Fibroblast of villous mesenchyme (primary cell): ENCODE measurements around the gene DDX49. TPM values are rescaled to one million over a fixed set of nuclear protein-coding genes. Genes with fewer than 3 reads are reported as not detected.
A peak's percentile ranks its signal among the peaks of the same experiment; 100 is the strongest.
"Not testable (repeated sequence)": the region's sequence is repeated elsewhere in the genome, so short reads cannot be mapped to it uniquely, and the experiment has no call there.

Experiments
- DNase-seq: peaks from one replicate; pipeline ENCODE4 v3.0.0-alpha.2; 2010; ENCODE audit warnings: low read depth
- H3K4me3 ChIP-seq: 2 replicates; pipeline ENCODE4 v1.5.1; 2011; ENCODE audit warnings: low read depth, mild to moderate bottlenecking, low read length
- total RNA-seq: library from RNA; depleted of rRNA; stranded (reverse); fragments of >200 nt; gene quantifications from 2 replicates; pipeline ENCODE4 v1.2.3, GENCODE V29; 2012
- TF ChIP-seq, protein P1 (sequence below): IDR thresholded peaks from 2 replicates; pipeline ENCODE4 v1.5.1; 2012; ENCODE audit warnings: low read depth, mild to moderate bottlenecking, low read length; ENCODE audit not compliant: insufficient read depth

DDX49 gene
- total RNA-seq, 1 donor, result 48.4 TPM

DNA sequence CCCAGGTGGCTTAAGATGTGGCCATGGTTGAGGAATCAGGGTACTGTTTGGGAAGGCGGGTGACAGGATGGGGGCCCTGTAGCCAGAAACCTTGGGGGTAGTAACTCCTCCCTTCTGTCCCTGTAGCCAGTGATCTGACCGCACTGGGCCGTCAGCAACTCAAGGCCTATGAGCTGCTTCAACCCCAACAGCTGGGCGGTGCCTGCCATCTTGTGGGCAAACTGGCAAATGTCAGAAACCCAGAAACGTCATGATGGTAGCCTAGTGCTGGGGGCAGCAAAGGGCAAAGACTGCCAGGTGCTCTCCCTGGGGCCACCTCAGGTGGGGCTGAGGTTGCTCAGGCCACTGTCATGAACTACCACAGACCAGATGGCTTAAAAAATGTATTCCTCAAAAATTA is 3.9 kb upstream of the DDX49 start:
- TF ChIP-seq, protein P1, sequence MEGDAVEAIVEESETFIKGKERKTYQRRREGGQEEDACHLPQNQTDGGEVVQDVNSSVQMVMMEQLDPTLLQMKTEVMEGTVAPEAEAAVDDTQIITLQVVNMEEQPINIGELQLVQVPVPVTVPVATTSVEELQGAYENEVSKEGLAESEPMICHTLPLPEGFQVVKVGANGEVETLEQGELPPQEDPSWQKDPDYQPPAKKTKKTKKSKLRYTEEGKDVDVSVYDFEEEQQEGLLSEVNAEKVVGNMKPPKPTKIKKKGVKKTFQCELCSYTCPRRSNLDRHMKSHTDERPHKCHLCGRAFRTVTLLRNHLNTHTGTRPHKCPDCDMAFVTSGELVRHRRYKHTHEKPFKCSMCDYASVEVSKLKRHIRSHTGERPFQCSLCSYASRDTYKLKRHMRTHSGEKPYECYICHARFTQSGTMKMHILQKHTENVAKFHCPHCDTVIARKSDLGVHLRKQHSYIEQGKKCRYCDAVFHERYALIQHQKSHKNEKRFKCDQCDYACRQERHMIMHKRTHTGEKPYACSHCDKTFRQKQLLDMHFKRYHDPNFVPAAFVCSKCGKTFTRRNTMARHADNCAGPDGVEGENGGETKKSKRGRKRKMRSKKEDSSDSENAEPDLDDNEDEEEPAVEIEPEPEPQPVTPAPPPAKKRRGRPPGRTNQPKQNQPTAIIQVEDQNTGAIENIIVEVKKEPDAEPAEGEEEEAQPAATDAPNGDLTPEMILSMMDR, result peak; percentile 23
- H3K4me3 ChIP-seq, result no peak overlapping the region
- DNase-seq, result peak; percentile 33

DNA sequence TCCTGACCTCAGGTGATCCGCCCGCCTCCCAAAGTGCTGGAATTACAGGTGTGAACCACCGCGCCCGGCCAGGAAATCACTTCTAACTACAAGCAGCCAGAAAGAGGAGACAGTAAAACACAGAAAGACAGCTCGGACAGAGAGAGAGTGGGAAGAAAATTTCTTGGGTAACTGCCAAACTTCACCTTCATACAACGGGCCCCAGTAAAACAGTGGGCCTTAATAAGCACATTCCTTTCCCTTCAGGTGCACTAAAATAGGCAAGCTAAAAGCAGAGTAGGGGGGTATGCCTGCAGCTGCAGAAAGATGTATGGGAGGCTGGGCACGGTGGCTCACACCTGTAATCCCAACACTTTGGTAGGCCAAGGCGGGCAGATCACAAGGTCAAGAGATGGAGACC is 1.9 kb upstream of the DDX49 start:
- not testable (repeated sequence) for DNase-seq

DNA sequence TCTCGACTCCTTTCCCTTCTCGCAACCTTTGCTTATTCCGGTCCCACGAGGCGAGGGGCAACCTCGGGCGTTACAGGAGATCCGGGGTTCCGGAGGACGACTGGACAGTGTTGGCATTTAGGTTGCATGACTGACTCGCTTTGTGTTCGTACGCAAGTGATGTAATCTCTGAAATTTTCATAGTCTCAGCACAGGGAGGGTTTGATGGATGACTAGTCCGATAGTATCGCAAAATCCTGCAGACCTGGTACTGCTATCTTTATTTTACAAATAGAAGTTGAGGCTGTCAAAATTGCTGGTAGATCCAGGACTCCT is 342 bp downstream of the DDX49 start:
- TF ChIP-seq, protein P1, result no peak
- no peak for DNase-seq
- H3K4me3 ChIP-seq, result peak overlapping the region; percentile 95

More for the DNA sequence above, 1.9 kb upstream of the DDX49 start:
- peak overlapping the region; percentile 91 for H3K4me3 ChIP-seq

DNA sequence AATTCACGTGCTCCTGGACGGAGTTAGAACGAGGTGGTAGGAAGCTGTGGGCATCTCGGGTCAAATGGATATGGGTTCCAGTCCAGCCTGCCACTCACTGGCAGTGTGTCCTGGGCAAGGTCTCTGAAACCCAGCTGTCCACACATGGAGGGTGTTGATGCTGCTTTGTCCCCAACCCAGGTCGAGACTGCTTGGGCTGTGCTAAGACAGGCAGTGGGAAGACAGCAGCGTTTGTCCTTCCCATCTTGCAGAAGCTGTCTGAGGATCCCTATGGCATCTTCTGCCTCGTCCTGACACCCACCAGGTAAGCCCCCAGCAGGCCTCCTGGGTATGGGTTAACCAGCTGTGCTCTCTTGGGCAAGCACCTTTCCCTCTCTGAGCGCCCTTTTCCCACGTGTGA is 885 bp downstream of the DDX49 start:
- TF ChIP-seq, protein P1, result no peak
- peak overlapping the region; percentile 95 for H3K4me3 ChIP-seq
- no peak for DNase-seq

DNA sequence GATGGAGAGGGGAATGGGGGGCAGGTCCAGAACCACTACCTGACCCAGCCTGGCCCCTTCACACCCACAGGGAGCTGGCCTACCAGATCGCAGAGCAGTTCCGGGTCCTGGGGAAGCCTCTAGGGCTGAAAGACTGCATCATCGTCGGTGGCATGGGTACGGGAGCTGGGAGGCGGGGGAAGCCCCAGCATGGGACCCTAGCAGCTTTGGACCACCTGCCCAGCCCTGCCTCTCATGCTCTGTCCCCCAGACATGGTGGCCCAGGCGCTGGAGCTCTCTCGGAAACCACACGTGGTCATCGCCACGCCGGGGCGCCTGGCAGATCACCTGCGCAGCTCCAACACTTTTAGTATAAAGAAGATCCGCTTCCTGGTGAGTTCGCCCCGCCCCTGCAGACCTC is 2.1 kb downstream of the DDX49 start:
- DNase-seq, result no peak
- TF ChIP-seq, protein P1, result no peak

DNA sequence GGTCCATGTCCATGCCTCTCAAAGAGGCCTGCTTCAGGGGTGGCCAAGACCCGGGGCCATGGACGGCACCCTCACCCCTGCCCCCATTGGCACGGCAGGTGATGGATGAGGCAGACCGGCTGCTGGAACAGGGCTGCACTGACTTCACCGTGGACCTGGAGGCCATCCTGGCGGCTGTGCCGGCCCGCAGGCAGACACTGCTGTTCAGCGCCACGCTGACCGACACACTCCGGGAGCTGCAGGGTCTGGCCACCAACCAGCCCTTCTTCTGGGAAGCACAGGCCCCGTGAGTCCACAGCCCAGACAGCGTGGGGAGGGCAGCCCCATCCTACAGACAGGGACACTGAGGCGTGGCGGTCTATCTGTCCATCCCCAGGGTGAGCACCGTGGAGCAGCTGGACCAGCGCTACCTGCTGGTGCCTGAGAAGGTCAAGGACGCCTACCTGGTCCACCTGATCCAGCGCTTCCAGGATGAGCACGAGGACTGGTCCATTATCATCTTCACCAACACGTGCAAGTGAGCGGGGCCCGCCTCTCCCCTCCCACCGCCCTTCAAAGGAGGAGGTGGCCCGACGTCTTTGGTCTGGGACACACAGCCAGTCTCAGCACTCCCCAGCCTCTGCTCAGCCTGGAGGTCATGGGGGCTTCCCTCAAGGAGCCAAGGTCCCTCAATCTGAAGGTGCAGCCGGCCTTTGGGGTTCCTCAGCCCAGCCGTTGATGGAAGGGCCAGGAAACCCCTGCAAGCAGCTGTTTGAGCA is 2.9 kb downstream of the DDX49 start:
- H3K4me3 ChIP-seq, result no peak overlapping the region
- TF ChIP-seq, protein P1, result no peak
- DNase-seq, result no peak

More for the DNA sequence above, 2.1 kb downstream of the DDX49 start:
- H3K4me3 ChIP-seq, result no peak overlapping the region

DNA sequence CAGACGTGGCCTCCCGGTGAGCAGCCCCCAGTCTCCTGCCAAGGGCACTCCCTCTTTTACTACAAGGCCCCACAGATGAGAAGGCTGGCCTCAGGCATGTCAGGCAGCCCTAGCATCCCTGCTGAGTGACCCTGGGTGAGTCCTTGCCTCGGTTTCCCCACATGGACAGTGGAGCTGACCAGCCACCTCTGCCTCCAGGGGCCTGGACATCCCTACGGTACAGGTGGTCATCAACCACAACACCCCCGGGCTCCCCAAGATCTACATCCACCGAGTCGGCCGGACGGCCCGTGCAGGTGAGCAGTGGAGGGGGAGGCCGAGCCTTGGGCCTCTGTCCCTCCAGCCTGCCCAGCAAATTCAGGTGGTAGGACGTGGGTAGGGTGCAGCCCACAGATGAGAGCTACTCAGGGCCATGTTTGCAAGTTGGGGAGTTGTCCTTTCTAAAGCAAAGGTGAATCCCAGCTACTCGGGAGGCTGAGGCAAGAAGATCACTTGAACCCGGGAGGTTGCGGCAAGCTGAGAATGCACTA is 5.2 kb downstream of the DDX49 start:
- no peak overlapping the region for H3K4me3 ChIP-seq
- no peak for DNase-seq
- TF ChIP-seq, protein P1, result no peak
